ENCODE data around the gene UXS1.

DNA sequence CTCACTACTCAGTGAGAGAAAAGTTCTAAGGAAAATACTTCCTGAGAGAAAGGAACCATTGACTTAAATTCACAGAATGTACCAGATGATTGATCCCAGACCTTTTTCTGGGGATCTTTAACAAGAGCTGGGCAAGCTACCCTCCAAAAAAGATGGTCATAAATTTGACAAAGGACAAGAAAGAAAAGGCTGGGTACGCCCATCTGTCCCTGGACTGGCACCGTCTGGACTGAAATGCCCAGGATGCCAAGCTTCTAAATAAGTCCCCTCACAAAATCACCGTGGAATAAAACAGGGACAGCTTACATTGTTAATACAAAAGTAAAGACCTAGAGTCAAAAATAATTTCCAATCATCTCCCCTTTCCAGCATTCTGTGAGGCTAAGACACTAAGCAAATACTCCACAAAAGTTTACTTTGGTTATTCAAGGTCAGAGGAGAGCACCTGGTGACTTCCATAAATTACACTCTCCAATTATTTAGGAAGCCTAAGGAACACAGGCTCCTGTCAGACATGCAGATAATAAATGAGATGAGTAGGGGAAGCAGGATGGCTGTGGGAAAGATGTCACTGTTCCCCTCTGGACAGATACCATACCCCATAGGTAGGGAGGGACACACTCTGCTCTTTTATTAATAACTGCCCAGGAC, 69.9 kb downstream of the UXS1 start:
- TF ChIP-seq, protein P1, sequence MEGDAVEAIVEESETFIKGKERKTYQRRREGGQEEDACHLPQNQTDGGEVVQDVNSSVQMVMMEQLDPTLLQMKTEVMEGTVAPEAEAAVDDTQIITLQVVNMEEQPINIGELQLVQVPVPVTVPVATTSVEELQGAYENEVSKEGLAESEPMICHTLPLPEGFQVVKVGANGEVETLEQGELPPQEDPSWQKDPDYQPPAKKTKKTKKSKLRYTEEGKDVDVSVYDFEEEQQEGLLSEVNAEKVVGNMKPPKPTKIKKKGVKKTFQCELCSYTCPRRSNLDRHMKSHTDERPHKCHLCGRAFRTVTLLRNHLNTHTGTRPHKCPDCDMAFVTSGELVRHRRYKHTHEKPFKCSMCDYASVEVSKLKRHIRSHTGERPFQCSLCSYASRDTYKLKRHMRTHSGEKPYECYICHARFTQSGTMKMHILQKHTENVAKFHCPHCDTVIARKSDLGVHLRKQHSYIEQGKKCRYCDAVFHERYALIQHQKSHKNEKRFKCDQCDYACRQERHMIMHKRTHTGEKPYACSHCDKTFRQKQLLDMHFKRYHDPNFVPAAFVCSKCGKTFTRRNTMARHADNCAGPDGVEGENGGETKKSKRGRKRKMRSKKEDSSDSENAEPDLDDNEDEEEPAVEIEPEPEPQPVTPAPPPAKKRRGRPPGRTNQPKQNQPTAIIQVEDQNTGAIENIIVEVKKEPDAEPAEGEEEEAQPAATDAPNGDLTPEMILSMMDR (IDR thresholded peaks at IDR 0.05) = no peak
- TF ChIP-seq POLR2A (IDR thresholded peaks at IDR 0.05; ENCODE audit: low read depth) = no peak
